HL-60 (cell line): ENCODE data around the gene USP10.

ENCODE experiments used
- DNase-seq, 2 experiments: peaks; one replicate each; pipeline ENCODE4 v3.0.0-alpha.2; 2010 to 2020; ENCODE audit warnings: low read depth in 1 of 2, low spot score in 1 of 2
- H3K27ac ChIP-seq: fragments of 250-450 bp; sonication (Bioruptor Pico); replicated peaks from 2 replicates; pipeline ENCODE4 v1.5.1; 2020; ENCODE audit warnings: mild to moderate bottlenecking, moderate library complexity
- H3K27me3 ChIP-seq: fragments of 250-450 bp; sonication (Bioruptor Pico); 2 replicates; pipeline ENCODE4 v1.5.1; 2021; ENCODE audit warnings: mild to moderate bottlenecking, moderate library complexity; ENCODE audit not compliant: insufficient read depth, poor library complexity, severe bottlenecking
- H3K4me3 ChIP-seq: replicated peaks from 2 replicates; pipeline ENCODE4 v1.5.1; 2011; ENCODE audit warnings: mild to moderate bottlenecking, control low read depth, low read length; ENCODE audit not compliant: insufficient read depth
- GABPA ChIP-seq: IDR thresholded peaks from 2 replicates; pipeline ENCODE4 v1.6.1; 2012; ENCODE audit warnings: low read depth
- POLR2AphosphoS5 ChIP-seq: IDR thresholded peaks from 2 replicates; pipeline ENCODE4 v1.6.1; 2012; ENCODE audit warnings: low read depth
- SPI1 ChIP-seq: IDR thresholded peaks from 2 replicates; pipeline ENCODE4 v1.6.1; 2012; ENCODE audit warnings: low read depth, mild to moderate bottlenecking, borderline replicate concordance
- TF ChIP-seq, protein P1 (sequence below): IDR thresholded peaks from 2 replicates; pipeline ENCODE4 v1.6.1; 2012; ENCODE audit warnings: low read depth; ENCODE audit not compliant: insufficient replicate concordance
- TF ChIP-seq, protein P2 (sequence below): IDR thresholded peaks from one replicate; pipeline ENCODE4 v1.5.1; 2011; ENCODE audit warnings: low read length, control low read depth, inconsistent platforms; ENCODE audit not compliant: insufficient read depth

The USP10 gene

DNA sequence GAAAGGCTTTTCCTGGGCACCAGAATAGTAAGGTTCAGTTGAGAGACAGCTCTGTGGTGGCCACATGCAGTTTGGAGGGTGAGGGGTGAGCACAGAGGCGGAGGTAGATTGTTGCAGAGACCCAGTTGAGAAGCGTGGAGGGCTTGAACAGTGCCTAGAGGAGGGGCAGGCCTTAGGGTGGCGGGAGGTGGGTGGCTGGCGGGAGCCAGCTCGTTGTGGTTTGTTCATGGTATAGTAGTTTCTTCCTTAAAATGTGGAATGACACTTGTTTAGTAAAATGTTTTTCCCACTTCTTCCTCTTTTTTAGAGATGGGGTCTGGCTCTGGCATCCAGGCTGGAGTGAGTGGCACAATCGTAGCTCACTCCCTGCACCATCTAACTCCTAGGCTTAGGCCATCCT lies 14.2 kb downstream of the USP10 start:
- peak in 1 of 2 experiments; percentile 74 for DNase-seq
- H3K27ac ChIP-seq = peak overlapping the region; percentile 10; the same call in 1 of the 2 replicates
- no peaks in the 10 kb centered on the region for H3K27me3 ChIP-seq
- H3K4me3 ChIP-seq = no peak overlapping the region
- no peak for TF ChIP-seq GABPA
- TF ChIP-seq, protein P1, sequence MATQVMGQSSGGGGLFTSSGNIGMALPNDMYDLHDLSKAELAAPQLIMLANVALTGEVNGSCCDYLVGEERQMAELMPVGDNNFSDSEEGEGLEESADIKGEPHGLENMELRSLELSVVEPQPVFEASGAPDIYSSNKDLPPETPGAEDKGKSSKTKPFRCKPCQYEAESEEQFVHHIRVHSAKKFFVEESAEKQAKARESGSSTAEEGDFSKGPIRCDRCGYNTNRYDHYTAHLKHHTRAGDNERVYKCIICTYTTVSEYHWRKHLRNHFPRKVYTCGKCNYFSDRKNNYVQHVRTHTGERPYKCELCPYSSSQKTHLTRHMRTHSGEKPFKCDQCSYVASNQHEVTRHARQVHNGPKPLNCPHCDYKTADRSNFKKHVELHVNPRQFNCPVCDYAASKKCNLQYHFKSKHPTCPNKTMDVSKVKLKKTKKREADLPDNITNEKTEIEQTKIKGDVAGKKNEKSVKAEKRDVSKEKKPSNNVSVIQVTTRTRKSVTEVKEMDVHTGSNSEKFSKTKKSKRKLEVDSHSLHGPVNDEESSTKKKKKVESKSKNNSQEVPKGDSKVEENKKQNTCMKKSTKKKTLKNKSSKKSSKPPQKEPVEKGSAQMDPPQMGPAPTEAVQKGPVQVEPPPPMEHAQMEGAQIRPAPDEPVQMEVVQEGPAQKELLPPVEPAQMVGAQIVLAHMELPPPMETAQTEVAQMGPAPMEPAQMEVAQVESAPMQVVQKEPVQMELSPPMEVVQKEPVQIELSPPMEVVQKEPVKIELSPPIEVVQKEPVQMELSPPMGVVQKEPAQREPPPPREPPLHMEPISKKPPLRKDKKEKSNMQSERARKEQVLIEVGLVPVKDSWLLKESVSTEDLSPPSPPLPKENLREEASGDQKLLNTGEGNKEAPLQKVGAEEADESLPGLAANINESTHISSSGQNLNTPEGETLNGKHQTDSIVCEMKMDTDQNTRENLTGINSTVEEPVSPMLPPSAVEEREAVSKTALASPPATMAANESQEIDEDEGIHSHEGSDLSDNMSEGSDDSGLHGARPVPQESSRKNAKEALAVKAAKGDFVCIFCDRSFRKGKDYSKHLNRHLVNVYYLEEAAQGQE = no peak
- 0 out of 2 replicates have a peak, but pooled peaks have one; percentile 16 for TF ChIP-seq POLR2AphosphoS5
- TF ChIP-seq, protein P2, sequence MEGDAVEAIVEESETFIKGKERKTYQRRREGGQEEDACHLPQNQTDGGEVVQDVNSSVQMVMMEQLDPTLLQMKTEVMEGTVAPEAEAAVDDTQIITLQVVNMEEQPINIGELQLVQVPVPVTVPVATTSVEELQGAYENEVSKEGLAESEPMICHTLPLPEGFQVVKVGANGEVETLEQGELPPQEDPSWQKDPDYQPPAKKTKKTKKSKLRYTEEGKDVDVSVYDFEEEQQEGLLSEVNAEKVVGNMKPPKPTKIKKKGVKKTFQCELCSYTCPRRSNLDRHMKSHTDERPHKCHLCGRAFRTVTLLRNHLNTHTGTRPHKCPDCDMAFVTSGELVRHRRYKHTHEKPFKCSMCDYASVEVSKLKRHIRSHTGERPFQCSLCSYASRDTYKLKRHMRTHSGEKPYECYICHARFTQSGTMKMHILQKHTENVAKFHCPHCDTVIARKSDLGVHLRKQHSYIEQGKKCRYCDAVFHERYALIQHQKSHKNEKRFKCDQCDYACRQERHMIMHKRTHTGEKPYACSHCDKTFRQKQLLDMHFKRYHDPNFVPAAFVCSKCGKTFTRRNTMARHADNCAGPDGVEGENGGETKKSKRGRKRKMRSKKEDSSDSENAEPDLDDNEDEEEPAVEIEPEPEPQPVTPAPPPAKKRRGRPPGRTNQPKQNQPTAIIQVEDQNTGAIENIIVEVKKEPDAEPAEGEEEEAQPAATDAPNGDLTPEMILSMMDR = no peak
- peak; percentile 52; the same call in 1 of the 2 replicates for TF ChIP-seq SPI1

DNA sequence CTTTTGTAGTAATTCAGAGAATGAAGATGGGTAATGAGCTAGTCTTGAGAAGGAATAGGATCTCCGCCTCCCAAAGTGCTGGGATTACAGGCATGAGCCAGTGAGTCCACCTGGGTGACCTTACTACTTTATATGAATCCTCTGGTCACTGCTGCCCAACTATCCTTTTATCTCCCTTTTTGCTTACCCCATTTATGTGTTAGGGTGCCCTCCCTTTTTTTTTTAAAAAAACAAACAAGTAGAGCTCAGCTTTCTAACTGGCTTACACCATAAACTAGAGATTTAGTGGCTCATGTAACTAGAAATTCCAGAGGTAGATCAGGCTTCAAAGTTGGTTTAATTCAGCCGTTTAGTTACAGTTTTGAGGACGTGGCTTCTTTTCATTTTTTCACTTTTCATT lies 15.6 kb downstream of the USP10 start:
- no peak for DNase-seq
- TF ChIP-seq GABPA = no peak
- Histone ChIP-seq H3K27ac (no peak overlapping the region), H3K27me3 (no peaks in the 10 kb centered on the region), H3K4me3 (no peak overlapping the region)

DNA sequence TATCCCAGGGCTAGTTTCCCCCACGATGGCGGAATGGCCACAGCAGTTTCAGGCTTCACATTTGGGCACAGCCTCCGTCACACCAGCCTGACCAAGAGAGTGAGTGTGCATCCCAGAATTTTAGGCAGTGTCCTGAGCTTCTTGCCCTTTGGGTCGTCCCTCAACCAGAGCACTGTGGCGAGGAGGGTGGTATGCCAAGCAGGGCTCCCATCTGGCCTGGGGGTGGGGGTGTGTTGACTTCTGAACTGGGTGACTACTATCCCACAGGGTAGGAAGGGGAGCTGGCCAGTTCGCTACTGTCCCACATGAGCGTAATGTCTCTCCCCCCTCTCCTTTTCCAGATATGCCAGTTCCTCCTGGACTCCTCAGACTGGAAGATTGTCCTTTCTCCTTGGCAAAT lies 16.1 kb downstream of the USP10 start:
- Histone ChIP-seq H3K27me3 (no peaks in the 10 kb centered on the region), H3K4me3 (no peak overlapping the region), H3K27ac (no peak overlapping the region)
- no peak for TF ChIP-seq POLR2AphosphoS5
- TF ChIP-seq, protein P2 = no peak
- TF ChIP-seq SPI1 = no peak
- TF ChIP-seq GABPA = no peak
- TF ChIP-seq, protein P1 = no peak
- DNase-seq = no peak

DNA sequence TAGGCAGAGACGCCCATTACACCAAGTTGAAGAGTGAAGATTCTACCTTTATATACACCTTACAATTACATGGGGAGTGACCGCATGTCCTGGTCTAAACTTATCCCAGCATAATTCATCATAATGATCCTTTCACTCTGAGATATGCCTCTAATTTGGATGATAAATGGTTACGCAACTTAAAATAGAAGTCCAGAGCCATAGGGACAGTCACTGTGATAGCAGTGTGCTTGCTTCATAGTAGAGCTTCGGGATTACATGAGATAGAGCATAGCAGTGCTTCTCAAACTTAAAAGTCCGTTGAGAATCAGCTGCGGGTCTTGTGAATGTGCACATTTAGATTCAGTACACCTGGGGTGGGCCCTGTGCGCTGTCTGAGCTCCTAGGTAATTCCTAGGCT lies 16.9 kb downstream of the USP10 start:
- TF ChIP-seq GABPA (no peak), SPI1 (no peak), POLR2AphosphoS5 (no peak)
- TF ChIP-seq, protein P1 = no peak
- TF ChIP-seq, protein P2 = no peak

More for the DNA sequence above, 16.9 kb downstream of the USP10 start:
- no peaks in the 10 kb centered on the region for H3K27me3 ChIP-seq
- H3K4me3 ChIP-seq = no peak overlapping the region
- no peak for DNase-seq
- H3K27ac ChIP-seq = no peak overlapping the region
